Measurements from ENCODE around the gene C11orf87.

- TF ChIP-seq EZH2phosphoT487 (IDR thresholded peaks at IDR 0.05; ENCODE audit: insufficient read depth, low read depth) (no peak), EZH2 (IDR thresholded peaks at IDR 0.05; ENCODE audit: insufficient read depth, poor library complexity, severe bottlenecking) (no peak)
These were observed 32.9 kb downstream of the C11orf87 start for GRCh38 chr11:109454857-109455256.

Measured in GM23248 (cell line).